Measurements from ENCODE around the gene CRCP. TPM values are rescaled to one million over a fixed set of nuclear protein-coding genes. Genes with fewer than 3 reads are reported as not detected.

Gene CRCP
- total RNA-seq, 1 experiment from 2014 or later: 42.5 TPM

GRCh38 chr7:66183700-66184099 lies 69.1 kb downstream of the CRCP start:
- POLR2A ChIA-PET (ENCODE audit: low non-redundant PET): interaction anchor here (0.6 kb wide), 1 partner anchor 91 kb away, joined by 3 read pairs; no protein-coding TSS in a partner anchor
- Histone ChIP-seq H3K36me3 (ENCODE audit: insufficient read depth, low read length, poor library complexity, severe bottlenecking) (no peaks in the 10 kb centered on the region), H3K27ac (ENCODE audit: low read depth, low read length, poor library complexity, severe bottlenecking) (no peak overlapping the region), H3K27me3 (replicated peaks; ENCODE audit: insufficient read depth, low read depth, low read length, poor library complexity) (no peaks in the 10 kb centered on the region), H3K4me3 (ENCODE audit: low read depth, low read length, poor library complexity, severe bottlenecking) (no peak overlapping the region), H3K4me1 (ENCODE audit: insufficient read depth, low read length, poor library complexity, severe bottlenecking) (no peaks in the 10 kb centered on the region), H3K9me3 (ENCODE audit: low read depth, low read length, poor library complexity, severe bottlenecking) (peaks cover 3% of the 10 kb centered on the region)
- TF ChIP-seq EZH2 (IDR thresholded peaks at IDR 0.05; ENCODE audit: borderline replicate concordance, low read depth, low read length, poor library complexity, severe bottlenecking): no peak
- intact Hi-C loops (cut with micrococcal nuclease; ENCODE audit: unreplicated experiment): no loop called here
- no peak for DNase-seq (ENCODE audit: low spot score)
- CTCF ChIA-PET: no interaction called here
- BruUV-seq (replicated peaks): no TSS peak

- H3K27ac ChIP-seq (ENCODE audit: low read depth, low read length, poor library complexity, severe bottlenecking): no peak overlapping the region
- no peak overlapping the region for H3K4me3 ChIP-seq (ENCODE audit: low read depth, low read length, poor library complexity, severe bottlenecking)
- BruUV-seq (replicated peaks): no TSS peak
- H3K4me1 ChIP-seq (ENCODE audit: insufficient read depth, low read length, poor library complexity, severe bottlenecking): no peaks in the 10 kb centered on the region
- intact Hi-C loops (cut with micrococcal nuclease; ENCODE audit: unreplicated experiment): no loop called here
- no peaks in the 10 kb centered on the region for H3K27me3 ChIP-seq (replicated peaks; ENCODE audit: insufficient read depth, low read depth, low read length, poor library complexity)
- peak; percentile 50 for DNase-seq (ENCODE audit: low spot score)
- TF ChIP-seq CTCF (conservative IDR thresholded peaks at IDR 0.05; ENCODE audit: low read depth, low read length) (no peak), EZH2 (IDR thresholded peaks at IDR 0.05; ENCODE audit: borderline replicate concordance, low read depth, low read length, poor library complexity, severe bottlenecking) (no peak)
- ChIA-PET POLR2A (ENCODE audit: low non-redundant PET) (no interaction called here), CTCF (interaction anchor here (0.7 kb wide), 1 partner anchor 21 kb away, joined by 3 read pairs; no protein-coding TSS in a partner anchor)
- H3K9me3 ChIP-seq (ENCODE audit: low read depth, low read length, poor library complexity, severe bottlenecking): peaks cover 3% of the 10 kb centered on the region
- no peaks in the 10 kb centered on the region for H3K36me3 ChIP-seq (ENCODE audit: insufficient read depth, low read length, poor library complexity, severe bottlenecking)
These were observed 71.1 kb downstream of the CRCP start for GRCh38 chr7:66185680-66186187.

GRCh38 chr7:66186991-66187390 lies 72.3 kb downstream of the CRCP start:
- no peak for DNase-seq (ENCODE audit: low spot score)
- no TSS peak for BruUV-seq (replicated peaks)
- Histone ChIP-seq H3K9me3 (ENCODE audit: low read depth, low read length, poor library complexity, severe bottlenecking) (peaks cover 3% of the 10 kb centered on the region), H3K4me3 (ENCODE audit: low read depth, low read length, poor library complexity, severe bottlenecking) (no peak overlapping the region), H3K27me3 (replicated peaks; ENCODE audit: insufficient read depth, low read depth, low read length, poor library complexity) (no peaks in the 10 kb centered on the region), H3K36me3 (ENCODE audit: insufficient read depth, low read length, poor library complexity, severe bottlenecking) (no peaks in the 10 kb centered on the region), H3K4me1 (ENCODE audit: insufficient read depth, low read length, poor library complexity, severe bottlenecking) (no peaks in the 10 kb centered on the region), H3K27ac (ENCODE audit: low read depth, low read length, poor library complexity, severe bottlenecking) (no peak overlapping the region)
- TF ChIP-seq EZH2 (IDR thresholded peaks at IDR 0.05; ENCODE audit: borderline replicate concordance, low read depth, low read length, poor library complexity, severe bottlenecking) (no peak), CTCF (conservative IDR thresholded peaks at IDR 0.05; ENCODE audit: low read depth, low read length) (no peak)
- ChIA-PET POLR2A (ENCODE audit: low non-redundant PET) (no interaction called here), CTCF (no interaction called here)
- intact Hi-C loops (cut with micrococcal nuclease; ENCODE audit: unreplicated experiment): no loop called here

- no peak overlapping the region for H3K4me3 ChIP-seq (ENCODE audit: low read depth, low read length, poor library complexity, severe bottlenecking)
- BruUV-seq (replicated peaks): no TSS peak
- ChIA-PET CTCF (no interaction called here), POLR2A (ENCODE audit: low non-redundant PET) (interaction anchor here (0.7 kb wide), 1 partner anchor 770 kb away, joined by 3 read pairs; no protein-coding TSS in a partner anchor)
- TF ChIP-seq CTCF (conservative IDR thresholded peaks at IDR 0.05; ENCODE audit: low read depth, low read length): no peak
- no peak for TF ChIP-seq EZH2 (IDR thresholded peaks at IDR 0.05; ENCODE audit: borderline replicate concordance, low read depth, low read length, poor library complexity, severe bottlenecking)
- intact Hi-C loops (cut with micrococcal nuclease; ENCODE audit: unreplicated experiment): no loop called here
- H3K36me3 ChIP-seq (ENCODE audit: insufficient read depth, low read length, poor library complexity, severe bottlenecking): no peaks in the 10 kb centered on the region
- no peak overlapping the region for H3K27ac ChIP-seq (ENCODE audit: low read depth, low read length, poor library complexity, severe bottlenecking)
- no peak for DNase-seq (ENCODE audit: low spot score)
- peaks cover 3% of the 10 kb centered on the region for H3K9me3 ChIP-seq (ENCODE audit: low read depth, low read length, poor library complexity, severe bottlenecking)
- H3K27me3 ChIP-seq (replicated peaks; ENCODE audit: insufficient read depth, low read depth, low read length, poor library complexity): no peaks in the 10 kb centered on the region
- H3K4me1 ChIP-seq (ENCODE audit: insufficient read depth, low read length, poor library complexity, severe bottlenecking): no peaks in the 10 kb centered on the region
These were observed 73.3 kb downstream of the CRCP start for GRCh38 chr7:66187905-66188304.

Measured in A673 (cell line).